Measurements from ENCODE around the gene DLGAP4.

DNA sequence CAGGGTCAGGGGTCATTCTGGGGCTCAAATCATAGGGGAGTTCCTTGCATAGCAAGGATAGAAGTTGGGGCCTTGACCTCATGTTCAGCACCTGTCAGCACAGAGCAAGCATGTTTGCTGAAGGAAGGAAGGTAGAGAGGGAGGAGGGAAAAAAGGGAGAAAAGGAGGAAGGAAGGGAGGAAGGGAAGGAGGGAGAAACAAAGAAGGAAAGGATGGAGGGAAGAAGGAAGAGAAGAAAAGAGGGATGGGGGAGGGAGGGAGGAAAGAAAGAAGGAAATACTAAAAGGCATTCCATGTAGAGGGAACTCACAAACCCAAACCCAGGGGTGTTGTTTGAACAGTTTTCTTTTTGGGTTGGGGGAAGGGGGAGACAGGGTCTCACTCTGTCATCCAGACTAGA lies 80.1 kb downstream of the DLGAP4 start:
- TF ChIP-seq, protein P1, sequence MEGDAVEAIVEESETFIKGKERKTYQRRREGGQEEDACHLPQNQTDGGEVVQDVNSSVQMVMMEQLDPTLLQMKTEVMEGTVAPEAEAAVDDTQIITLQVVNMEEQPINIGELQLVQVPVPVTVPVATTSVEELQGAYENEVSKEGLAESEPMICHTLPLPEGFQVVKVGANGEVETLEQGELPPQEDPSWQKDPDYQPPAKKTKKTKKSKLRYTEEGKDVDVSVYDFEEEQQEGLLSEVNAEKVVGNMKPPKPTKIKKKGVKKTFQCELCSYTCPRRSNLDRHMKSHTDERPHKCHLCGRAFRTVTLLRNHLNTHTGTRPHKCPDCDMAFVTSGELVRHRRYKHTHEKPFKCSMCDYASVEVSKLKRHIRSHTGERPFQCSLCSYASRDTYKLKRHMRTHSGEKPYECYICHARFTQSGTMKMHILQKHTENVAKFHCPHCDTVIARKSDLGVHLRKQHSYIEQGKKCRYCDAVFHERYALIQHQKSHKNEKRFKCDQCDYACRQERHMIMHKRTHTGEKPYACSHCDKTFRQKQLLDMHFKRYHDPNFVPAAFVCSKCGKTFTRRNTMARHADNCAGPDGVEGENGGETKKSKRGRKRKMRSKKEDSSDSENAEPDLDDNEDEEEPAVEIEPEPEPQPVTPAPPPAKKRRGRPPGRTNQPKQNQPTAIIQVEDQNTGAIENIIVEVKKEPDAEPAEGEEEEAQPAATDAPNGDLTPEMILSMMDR (IDR thresholded peaks at IDR 0.05) = no peak
- TF ChIP-seq POLR2A (IDR thresholded peaks at IDR 0.05) = no peak

All from body of pancreas (tissue), 4 donors.